ENCODE measurements around the gene ACD.
"Not testable (repeated sequence)": the region's sequence is repeated elsewhere in the genome, so short reads cannot be mapped to it uniquely, and the experiment has no call there.

Gene ACD

DNA sequence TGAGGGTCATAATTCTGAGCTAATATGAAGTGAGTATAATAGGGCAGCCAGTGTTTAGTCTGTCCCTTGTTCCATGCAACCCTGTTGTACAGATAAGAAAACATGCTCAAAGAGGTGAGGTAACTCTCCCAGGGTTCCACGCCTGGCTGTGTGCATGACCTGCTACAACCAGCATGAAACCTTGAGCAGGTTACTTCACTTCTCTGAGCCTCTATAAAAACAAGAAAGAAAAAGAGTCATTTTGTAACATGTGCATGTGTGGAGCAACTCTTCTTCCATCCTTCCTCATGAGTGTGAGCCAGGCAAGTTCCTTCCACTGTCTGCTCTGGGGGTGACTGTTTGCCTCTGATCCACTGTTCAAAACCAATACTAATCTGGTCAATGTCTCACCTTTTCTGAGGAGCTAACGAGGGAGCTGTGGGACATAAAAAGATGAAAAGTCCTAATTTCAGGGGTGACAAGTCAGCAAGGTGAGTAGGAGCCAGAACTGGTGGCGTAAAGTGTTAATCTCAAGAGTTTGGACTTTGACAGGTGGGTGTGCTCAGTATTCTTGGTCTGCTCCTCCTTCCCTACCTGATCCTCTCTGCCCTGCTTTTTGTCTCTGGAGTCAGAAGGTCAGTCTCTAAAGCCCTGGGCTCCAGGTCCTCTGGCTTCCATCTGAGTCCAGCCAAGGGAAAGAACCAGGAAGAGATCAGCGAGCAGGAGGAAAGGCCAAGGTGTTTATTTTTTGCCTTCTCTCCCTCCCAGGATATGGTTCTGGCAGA is 37.5 kb upstream of the ACD start:
- Histone ChIP-seq H3K4me1 (ENCODE audit: control insufficient read depth, insufficient read depth, low read length, unreplicated experiment) (no peaks in the 10 kb centered on the region), H2AFZ (ENCODE audit: low read length, unreplicated experiment) (no peak overlapping the region), H3K27ac (ENCODE audit: low read depth, low read length) (no peak overlapping the region), H3K27me3 (ENCODE audit: insufficient read depth, low read length) (no peaks in the 10 kb centered on the region), H3K36me3 (ENCODE audit: insufficient read depth, low read length) (peaks cover 5% of the 10 kb centered on the region; the same call in 1 of the 2 replicates), H3K79me2 (ENCODE audit: control insufficient read depth, insufficient read depth, low read length, unreplicated experiment) (peaks cover 2% of the 10 kb centered on the region), H3K4me3 (ENCODE audit: low read depth, low read length) (no peak overlapping the region)

GRCh38 chr16:67694611-67695010 is 34.6 kb upstream of the ACD start:
- peaks cover 2% of the 10 kb centered on the region for H3K79me2 ChIP-seq (ENCODE audit: control insufficient read depth, insufficient read depth, low read length, unreplicated experiment)
- no peak overlapping the region for H3K4me3 ChIP-seq (ENCODE audit: low read depth, low read length)
- no peaks in the 10 kb centered on the region for H3K27me3 ChIP-seq (ENCODE audit: insufficient read depth, low read length)
- no peak overlapping the region for H2AFZ ChIP-seq (ENCODE audit: low read length, unreplicated experiment)
- H3K4me1 ChIP-seq (ENCODE audit: control insufficient read depth, insufficient read depth, low read length, unreplicated experiment): no peaks in the 10 kb centered on the region
- H3K27ac ChIP-seq (ENCODE audit: low read depth, low read length): no peak overlapping the region
- peaks cover 5% of the 10 kb centered on the region; the same call in 1 of the 2 replicates for H3K36me3 ChIP-seq (ENCODE audit: insufficient read depth, low read length)

- H3K27ac ChIP-seq (ENCODE audit: low read depth, low read length); H2AFZ ChIP-seq (ENCODE audit: low read length, unreplicated experiment); H3K4me3 ChIP-seq (ENCODE audit: low read depth, low read length); H3K36me3 ChIP-seq (ENCODE audit: insufficient read depth, low read length); H3K79me2 ChIP-seq (ENCODE audit: control insufficient read depth, insufficient read depth, low read length, unreplicated experiment); H3K27me3 ChIP-seq (ENCODE audit: insufficient read depth, low read length); H3K4me1 ChIP-seq (ENCODE audit: control insufficient read depth, insufficient read depth, low read length, unreplicated experiment): not testable (repeated sequence)
Observed at GRCh38 chr16:67693517-67694285, 33.6 kb upstream of the ACD start.

- no peak overlapping the region for H2AFZ ChIP-seq (ENCODE audit: low read length, unreplicated experiment)
- peaks cover 14% of the 10 kb centered on the region; the same call in 1 of the 2 replicates for H3K36me3 ChIP-seq (ENCODE audit: insufficient read depth, low read length)
- no peak overlapping the region for H3K27ac ChIP-seq (ENCODE audit: low read depth, low read length)
- no peak overlapping the region for H3K4me3 ChIP-seq (ENCODE audit: low read depth, low read length)
- H3K79me2 ChIP-seq (ENCODE audit: control insufficient read depth, insufficient read depth, low read length, unreplicated experiment): no peaks in the 10 kb centered on the region
- no peaks in the 10 kb centered on the region for H3K27me3 ChIP-seq (ENCODE audit: insufficient read depth, low read length)
- no peaks in the 10 kb centered on the region for H3K4me1 ChIP-seq (ENCODE audit: control insufficient read depth, insufficient read depth, low read length, unreplicated experiment)
Observed at GRCh38 chr16:67685388-67686112, 25.5 kb upstream of the ACD start.

DNA sequence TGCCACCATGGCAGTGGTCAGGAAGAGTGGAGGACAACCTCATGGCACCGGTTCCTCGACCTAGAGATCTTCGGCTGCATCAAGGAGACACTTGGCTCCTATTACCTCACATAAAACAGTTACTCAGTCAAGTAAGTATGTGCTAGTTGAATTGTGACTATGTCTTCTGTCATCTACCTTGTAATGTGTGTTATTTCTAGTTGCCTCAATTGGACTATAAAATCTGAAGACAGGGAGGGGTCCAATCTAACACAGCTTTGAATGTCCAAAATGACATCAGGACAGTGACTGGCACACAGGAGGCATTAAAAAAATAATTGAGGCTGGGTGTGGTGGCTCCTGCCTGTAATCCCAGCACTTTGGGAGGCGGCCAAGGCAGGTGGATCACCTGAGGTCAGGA is 23.7 kb upstream of the ACD start:
- no peaks in the 10 kb centered on the region for H3K79me2 ChIP-seq (ENCODE audit: control insufficient read depth, insufficient read depth, low read length, unreplicated experiment)
- H3K4me1 ChIP-seq (ENCODE audit: control insufficient read depth, insufficient read depth, low read length, unreplicated experiment): no peaks in the 10 kb centered on the region
- no peak overlapping the region for H2AFZ ChIP-seq (ENCODE audit: low read length, unreplicated experiment)
- no peaks in the 10 kb centered on the region for H3K27me3 ChIP-seq (ENCODE audit: insufficient read depth, low read length)
- H3K36me3 ChIP-seq (ENCODE audit: insufficient read depth, low read length): peaks cover 14% of the 10 kb centered on the region; the same call in 1 of the 2 replicates
- H3K4me3 ChIP-seq (ENCODE audit: low read depth, low read length): no peak overlapping the region
- no peak overlapping the region for H3K27ac ChIP-seq (ENCODE audit: low read depth, low read length)

DNA sequence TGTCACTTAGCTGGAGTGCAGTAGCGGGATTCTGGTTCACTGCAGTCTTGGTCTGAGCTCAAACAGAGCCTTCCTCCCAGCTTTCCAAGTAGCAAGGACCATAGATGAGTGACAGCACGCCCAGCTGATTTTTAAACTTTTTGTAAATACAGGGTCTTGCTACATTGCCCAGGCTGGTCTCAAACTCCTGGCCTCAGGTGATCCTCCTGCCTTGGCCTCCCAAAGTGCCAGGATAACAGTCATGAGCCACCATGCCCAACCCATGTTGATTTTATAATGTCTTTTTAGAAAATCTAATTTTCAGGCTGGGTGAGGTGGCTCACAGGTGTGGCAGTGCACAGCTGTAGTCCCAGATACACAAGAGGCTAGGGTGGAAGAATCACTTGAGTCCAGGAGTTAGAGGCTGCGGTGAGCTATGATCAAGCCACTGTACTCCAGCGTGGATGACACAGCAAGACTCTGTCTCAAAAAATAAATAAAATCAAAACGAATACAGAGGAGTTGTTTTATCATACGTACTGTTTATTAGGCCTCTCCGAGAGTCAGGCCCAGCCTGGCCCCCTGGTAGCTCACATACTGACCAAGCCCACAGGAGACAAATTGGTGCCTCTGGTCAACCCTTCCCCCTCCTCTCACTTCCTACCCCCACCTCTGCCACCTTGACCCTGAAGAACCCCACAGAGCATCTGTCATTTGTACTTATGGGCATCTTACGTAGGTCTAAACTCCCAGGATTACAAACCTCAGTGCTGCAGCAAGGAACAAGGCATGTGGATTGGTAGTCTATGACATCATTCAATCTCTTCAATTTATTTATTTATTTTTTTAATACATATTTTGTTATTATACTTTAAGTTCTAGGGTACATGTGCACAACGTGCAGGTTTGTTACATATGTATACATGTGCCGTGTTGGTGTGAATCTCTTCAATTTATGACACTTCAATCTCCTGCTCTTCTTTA is 20.2 kb upstream of the ACD start:
- Histone ChIP-seq H3K79me2 (ENCODE audit: control insufficient read depth, insufficient read depth, low read length, unreplicated experiment) (no peaks in the 10 kb centered on the region), H3K27ac (ENCODE audit: low read depth, low read length) (no peak overlapping the region), H3K36me3 (ENCODE audit: insufficient read depth, low read length) (peaks cover 15% of the 10 kb centered on the region; the same call in 1 of the 2 replicates), H3K4me3 (ENCODE audit: low read depth, low read length) (no peak overlapping the region), H3K4me1 (ENCODE audit: control insufficient read depth, insufficient read depth, low read length, unreplicated experiment) (no peaks in the 10 kb centered on the region), H2AFZ (ENCODE audit: low read length, unreplicated experiment) (no peak overlapping the region), H3K27me3 (ENCODE audit: insufficient read depth, low read length) (no peaks in the 10 kb centered on the region)

DNA sequence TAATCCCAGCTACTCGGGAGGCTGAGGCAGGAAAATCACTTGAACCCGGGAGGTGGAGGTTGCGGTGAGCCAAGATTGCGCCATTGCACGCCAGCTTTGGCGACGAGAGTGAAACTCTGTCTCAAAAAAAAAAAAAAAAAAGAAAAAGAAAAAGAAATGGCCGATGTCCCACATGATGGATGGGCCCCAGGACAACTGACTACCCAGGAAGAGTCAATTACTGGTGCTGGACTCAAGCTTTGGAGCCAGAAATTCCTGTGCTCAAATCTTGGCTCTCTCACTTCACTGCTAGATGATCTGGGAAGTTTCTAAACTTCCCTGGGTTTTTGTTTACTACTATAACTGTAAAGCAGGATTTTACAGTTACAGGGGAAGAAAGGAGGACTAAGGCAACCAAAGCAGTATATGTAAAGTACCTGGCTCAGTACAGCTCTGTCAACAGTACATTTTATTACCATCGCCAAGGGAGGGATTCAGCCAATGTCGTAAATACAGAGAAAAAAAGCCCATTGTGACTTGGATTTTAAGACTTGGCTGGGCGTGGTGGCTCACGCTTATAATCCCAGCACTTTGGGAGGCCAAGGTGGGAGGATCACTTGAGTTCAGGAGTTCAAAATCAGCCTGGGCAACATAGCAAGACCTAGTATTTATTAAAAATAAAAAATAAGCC is 18.4 kb upstream of the ACD start:
- no peak overlapping the region for H3K27ac ChIP-seq (ENCODE audit: low read depth, low read length)
- no peak overlapping the region for H2AFZ ChIP-seq (ENCODE audit: low read length, unreplicated experiment)
- no peaks in the 10 kb centered on the region for H3K27me3 ChIP-seq (ENCODE audit: insufficient read depth, low read length)
- no peak overlapping the region for H3K4me3 ChIP-seq (ENCODE audit: low read depth, low read length)
- peaks cover 7% of the 10 kb centered on the region; the same call in 1 of the 2 replicates for H3K36me3 ChIP-seq (ENCODE audit: insufficient read depth, low read length)
- peaks cover 2% of the 10 kb centered on the region for H3K4me1 ChIP-seq (ENCODE audit: control insufficient read depth, insufficient read depth, low read length, unreplicated experiment)
- no peaks in the 10 kb centered on the region for H3K79me2 ChIP-seq (ENCODE audit: control insufficient read depth, insufficient read depth, low read length, unreplicated experiment)

DNA sequence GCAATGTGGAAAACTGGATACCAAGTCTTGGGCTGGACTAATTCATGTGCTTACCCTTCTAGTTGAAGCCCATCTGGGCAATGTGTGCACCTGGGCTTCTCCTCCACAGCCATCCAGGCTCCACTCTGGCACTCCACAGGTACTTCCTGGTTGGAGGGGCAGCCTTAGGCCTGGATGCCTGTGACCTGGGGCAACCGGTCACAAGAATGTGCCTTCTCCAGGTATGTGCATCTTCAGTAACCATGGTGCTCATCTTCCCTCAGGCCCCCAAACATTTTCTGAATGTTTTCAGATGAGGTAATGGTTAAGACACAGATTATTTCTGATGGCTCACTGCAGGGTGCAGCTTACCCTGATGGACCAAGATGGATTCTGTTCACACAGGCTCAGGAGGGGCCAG is 17.7 kb upstream of the ACD start:
- Histone ChIP-seq H3K4me1 (ENCODE audit: control insufficient read depth, insufficient read depth, low read length, unreplicated experiment) (peaks cover 5% of the 10 kb centered on the region), H3K27me3 (ENCODE audit: insufficient read depth, low read length) (no peaks in the 10 kb centered on the region), H2AFZ (ENCODE audit: low read length, unreplicated experiment) (no peak overlapping the region), H3K4me3 (ENCODE audit: low read depth, low read length) (no peak overlapping the region), H3K36me3 (ENCODE audit: insufficient read depth, low read length) (peaks cover 5% of the 10 kb centered on the region; the same call in 1 of the 2 replicates), H3K27ac (ENCODE audit: low read depth, low read length) (no peak overlapping the region), H3K79me2 (ENCODE audit: control insufficient read depth, insufficient read depth, low read length, unreplicated experiment) (no peaks in the 10 kb centered on the region)

- Histone ChIP-seq H3K79me2 (ENCODE audit: control insufficient read depth, insufficient read depth, low read length, unreplicated experiment) (no peaks in the 10 kb centered on the region), H3K4me3 (ENCODE audit: low read depth, low read length) (no peak overlapping the region), H3K4me1 (ENCODE audit: control insufficient read depth, insufficient read depth, low read length, unreplicated experiment) (peaks cover 5% of the 10 kb centered on the region), H3K27me3 (ENCODE audit: insufficient read depth, low read length) (no peaks in the 10 kb centered on the region), H3K27ac (ENCODE audit: low read depth, low read length) (no peak overlapping the region), H3K36me3 (ENCODE audit: insufficient read depth, low read length) (peaks cover 5% of the 10 kb centered on the region; the same call in 1 of the 2 replicates), H2AFZ (ENCODE audit: low read length, unreplicated experiment) (no peak overlapping the region)
Observed at GRCh38 chr16:67676939-67677338, 16.9 kb upstream of the ACD start.

All from ACC112 (cell line).